Ishikawa (cell line): ENCODE results near the gene FEM1C.

Source experiments
- CEBPB ChIP-seq: IDR thresholded peaks from 2 replicates; pipeline ENCODE4 v1.6.1; 2012
- EGR1 ChIP-seq: IDR thresholded peaks from 2 replicates; pipeline ENCODE4 v1.6.1; 2012
- EP300 ChIP-seq: IDR thresholded peaks from 2 replicates; pipeline ENCODE4 v1.6.1; 2012; ENCODE audit warnings: borderline replicate concordance
- FOXM1 ChIP-seq: IDR thresholded peaks from 2 replicates; pipeline ENCODE4 v1.6.1; 2012; ENCODE audit warnings: low read depth, borderline replicate concordance
- NFIC ChIP-seq: IDR thresholded peaks from 2 replicates; pipeline ENCODE4 v1.6.1; 2012
- RAD21 ChIP-seq: IDR thresholded peaks from 2 replicates; pipeline ENCODE4 v1.6.1; 2012; ENCODE audit warnings: low read depth
- REST ChIP-seq: IDR thresholded peaks from 2 replicates; pipeline ENCODE4 v1.6.1; 2012; ENCODE audit warnings: low read depth, mild to moderate bottlenecking
- TAF1 ChIP-seq: IDR thresholded peaks from 2 replicates; pipeline ENCODE4 v1.6.1; 2012; ENCODE audit warnings: low read depth, mild to moderate bottlenecking
- TCF12 ChIP-seq: IDR thresholded peaks from 2 replicates; pipeline ENCODE4 v1.6.1; 2012; ENCODE audit warnings: low read depth
- TEAD4 ChIP-seq: IDR thresholded peaks from 2 replicates; pipeline ENCODE4 v1.6.1; 2012
- YY1 ChIP-seq: IDR thresholded peaks from 2 replicates; pipeline ENCODE4 v1.6.1; 2012; ENCODE audit warnings: low read depth
- ZBTB7A ChIP-seq: IDR thresholded peaks from 2 replicates; pipeline ENCODE4 v1.6.1; 2012; ENCODE audit warnings: low read depth

- TF ChIP-seq REST, result no peak
- no peak for TF ChIP-seq ZBTB7A
- no peak for TF ChIP-seq RAD21
- no peak for TF ChIP-seq EP300
- no peak for TF ChIP-seq TCF12
- TF ChIP-seq CEBPB, result no peak
- TF ChIP-seq NFIC, result no peak
- TF ChIP-seq TAF1, result no peak
- TF ChIP-seq YY1, result no peak
- no peak for TF ChIP-seq TEAD4
- TF ChIP-seq FOXM1, result no peak
- TF ChIP-seq EGR1, result no peak
Observed at GRCh38 chr5:115501464-115502210, 42.9 kb downstream of the FEM1C start.
